HG03103 (cell line): Measurements from ENCODE around the gene METTL17.
"Not testable (repeated sequence)": the region's sequence is repeated elsewhere in the genome, so short reads cannot be mapped to it uniquely, and the experiment has no call there.

Source experiments
- ATAC-seq: cut with Tn5 transposase; IDR thresholded peaks from one replicate; pipeline ENCODE4 v1.9.1; 2021; ENCODE audit warnings: low read depth; ENCODE audit not compliant: unreplicated experiment

The METTL17 gene

DNA sequence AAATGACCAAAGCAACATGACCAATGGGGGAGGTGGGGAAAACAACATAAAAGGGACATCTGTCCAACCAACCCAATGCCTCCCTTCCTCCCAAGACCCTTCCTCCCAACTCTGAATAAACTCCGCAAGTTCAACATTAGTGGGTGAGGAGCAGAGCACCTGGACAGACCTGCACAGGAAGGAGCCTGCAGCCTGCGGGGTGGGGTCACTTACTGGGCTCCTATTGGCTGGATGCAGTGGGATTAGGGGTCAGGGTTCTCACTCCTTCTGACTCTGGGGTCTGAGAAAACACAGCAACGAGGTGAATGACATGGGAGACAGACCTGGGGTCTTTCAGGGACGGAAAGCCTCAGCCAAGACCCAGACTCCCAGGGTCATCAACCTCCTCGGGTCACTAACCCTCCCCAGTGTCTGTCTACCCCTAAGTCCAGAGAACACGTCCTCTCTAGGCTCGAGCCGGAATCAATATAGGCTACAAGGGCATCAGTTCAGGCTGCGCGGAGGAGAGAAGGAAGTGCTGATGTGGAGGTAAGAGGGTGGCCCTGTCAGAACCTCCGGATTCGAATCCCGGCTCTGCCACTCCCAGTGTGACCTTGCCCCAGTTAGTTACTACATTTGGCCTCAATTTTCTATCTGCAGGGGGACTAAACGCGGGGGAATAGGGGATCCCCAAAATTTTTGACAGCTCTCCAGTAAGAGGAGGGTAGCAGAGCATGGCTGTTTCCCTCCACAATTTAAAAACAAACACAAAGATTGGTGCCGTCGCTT lies 34.2 kb downstream of the METTL17 start:
- ATAC-seq, result no peak

DNA sequence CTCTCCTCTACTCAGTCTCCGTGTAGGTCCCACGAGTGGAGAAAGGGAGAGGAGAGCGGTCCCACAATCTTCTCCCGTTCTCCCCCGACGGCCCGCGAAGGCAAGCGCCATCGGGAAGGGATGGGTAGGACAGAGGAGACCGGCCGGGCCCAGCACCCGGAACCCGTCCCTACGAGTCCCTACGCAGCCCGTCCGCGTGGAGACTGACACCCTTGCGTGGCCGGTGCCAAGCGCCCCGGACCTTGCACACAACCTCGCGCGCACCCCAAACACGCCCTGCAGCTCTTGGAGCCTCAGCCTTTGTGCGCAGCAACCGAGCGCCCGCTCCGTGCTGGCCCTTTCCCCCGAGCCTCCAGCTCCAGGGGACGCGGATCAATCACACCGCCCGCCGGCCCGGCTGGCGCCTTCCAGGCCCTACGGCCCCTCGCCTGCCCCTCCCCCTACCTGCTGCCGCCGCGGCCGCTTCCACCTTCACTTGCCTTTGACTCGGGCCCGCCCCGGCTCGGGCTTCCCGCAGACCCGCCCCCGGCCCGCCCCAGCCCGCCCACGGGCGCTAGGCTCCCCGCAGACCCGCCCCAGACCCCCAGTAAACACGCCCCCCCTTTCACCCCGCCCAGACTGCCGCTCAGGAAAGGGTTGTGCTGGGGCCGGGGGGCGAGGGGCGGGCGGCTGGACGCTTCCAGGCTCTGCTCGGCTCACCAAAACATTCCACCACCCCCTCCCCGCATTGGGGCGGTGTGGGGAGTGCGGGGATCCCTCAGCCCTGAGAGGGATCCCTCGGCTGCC lies 35.0 kb downstream of the METTL17 start, which contains the start of gene NDRG2:
NDRG2 (minus strand) TSS at position 477 of the 786 bp plus-strand sequence. CDS start 1,746 bp downstream, outside the sequence.
- ATAC-seq, result no peak

DNA sequence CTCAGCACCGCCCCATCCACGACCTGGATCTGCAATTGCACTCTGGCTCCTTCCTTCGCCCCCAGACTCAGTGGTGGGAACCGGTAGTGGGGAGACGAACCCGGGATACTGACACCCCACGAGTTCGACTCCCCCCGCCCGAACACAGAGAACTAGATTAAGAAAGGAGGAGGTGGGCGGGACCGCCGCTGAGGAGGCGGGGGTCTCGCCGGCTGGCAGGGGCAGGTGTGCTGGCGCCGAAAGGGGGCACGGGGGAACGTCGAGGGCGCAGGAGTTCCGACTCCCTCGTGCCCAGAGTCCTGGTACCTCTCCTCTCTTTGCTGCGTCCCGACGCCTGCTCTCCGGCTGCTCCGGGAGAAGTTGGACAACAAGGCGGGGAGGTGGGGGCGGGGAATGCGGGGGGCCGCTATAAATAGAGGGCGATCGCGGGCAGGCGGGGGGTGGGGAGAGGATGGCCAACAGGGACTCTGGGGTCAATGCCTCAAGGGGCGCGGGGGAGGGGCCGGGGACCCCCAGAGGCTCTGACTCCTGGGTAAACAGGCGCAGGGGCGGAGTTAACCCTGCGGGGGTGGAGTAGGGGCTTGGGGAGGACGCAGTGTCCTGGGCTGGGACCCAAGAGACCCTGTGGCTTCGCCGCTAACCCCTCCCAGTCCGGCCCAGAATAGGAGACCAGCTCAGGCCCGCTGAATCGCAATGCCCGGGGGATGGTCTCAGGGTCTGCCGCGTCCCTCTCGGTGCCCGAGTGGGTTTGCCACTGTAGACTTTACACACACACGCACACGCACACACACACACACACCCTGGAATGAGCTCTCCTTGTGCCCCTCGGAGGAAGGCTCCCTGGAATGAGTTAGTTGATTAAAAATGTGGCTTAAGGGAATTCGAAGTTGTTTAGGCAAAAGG lies 35.8 kb downstream of the METTL17 start:
- ATAC-seq, result no peak

DNA sequence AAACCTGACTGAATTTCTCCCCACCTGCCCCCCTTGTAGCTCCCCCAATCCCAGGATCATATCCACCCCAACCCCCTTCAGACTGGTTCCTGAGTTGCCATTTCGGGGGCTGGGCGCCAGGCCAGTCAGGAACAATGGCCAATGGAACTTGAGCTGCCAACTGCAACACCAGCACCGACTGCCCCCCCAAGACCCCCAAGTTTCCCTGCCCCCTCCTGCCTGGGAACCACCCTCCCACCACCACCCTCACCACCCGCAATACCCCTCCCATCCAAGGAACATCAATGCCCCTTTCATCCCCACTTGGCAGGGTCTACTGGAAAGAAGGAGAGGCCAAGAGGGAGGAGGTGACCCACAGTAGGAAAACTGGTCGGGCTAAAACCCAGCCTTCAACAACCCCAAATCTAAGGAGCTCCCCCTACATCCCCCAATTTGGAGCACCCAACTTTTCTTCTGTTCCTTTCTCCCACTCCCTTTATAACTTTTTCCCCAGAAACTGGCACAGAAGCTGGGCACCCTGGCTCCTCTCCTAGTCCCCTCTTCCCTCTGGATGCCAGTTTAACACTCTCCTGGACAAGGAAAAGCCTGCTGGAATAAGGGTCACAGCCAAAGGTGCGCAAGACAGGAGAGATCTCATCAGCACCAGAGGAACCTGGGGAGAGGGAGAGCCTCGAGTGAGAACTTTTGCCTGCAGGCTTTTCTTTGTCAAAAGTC lies 36.7 kb downstream of the METTL17 start:
- no peak for ATAC-seq

DNA sequence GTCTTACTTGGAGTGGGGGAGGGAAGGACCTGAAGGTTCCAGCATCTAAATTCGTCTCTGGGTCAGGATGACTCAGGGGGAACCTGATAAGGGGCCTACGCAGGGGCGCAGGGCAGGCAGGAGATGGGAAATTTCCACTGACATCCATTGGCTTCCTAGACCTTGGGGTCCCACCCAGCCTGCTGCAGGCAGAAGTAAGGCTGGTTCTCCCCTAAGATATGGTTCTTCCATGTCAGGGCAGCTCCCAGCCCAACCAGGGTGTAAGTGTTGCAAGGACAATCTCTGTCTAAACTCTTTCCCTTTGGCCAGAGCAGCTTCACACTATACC lies 37.2 kb downstream of the METTL17 start:
- ATAC-seq, result no peak

DNA sequence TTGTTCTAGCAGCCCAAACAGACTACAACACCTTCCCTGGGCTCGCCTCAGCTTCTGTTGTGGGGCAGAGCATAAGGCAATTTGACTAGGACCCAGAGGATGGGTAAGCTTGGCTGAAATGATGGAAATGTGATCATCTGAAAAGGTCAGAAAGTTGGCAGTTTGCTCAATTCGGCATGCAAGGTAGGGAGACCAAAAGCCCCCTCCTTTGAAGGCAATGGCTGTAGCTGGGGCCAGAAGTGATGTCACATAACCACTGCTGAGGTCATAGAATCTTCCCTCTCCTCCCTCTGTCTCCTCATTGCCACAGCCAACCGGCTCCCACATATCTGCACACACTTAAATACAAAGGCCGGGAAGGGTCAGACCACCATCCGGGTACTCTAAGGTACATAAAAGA lies 40.1 kb downstream of the METTL17 start, which contains the start of gene TPPP2:
TPPP2 (plus strand) TSS at position 301 of the 400 bp plus-strand sequence. CDS start 365 bp downstream, outside the sequence.
- ATAC-seq, result no peak

DNA sequence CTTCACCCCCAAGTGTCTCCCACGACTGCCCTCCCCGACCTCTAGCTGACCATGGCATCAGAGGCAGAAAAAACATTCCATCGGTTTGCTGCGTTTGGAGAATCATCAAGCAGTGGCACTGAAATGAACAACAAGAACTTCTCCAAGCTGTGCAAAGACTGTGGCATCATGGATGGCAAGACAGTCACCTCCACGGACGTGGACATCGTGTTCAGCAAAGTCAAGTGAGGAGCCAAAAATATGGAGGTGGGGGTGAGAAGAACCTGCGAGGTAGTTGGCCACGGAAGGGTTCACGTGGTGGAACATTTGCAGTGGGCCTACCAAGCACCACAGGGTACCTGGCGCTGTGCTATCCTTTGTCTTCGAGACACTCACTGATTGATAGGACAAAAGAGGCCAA lies 40.8 kb downstream of the METTL17 start:
- no peak for ATAC-seq

DNA sequence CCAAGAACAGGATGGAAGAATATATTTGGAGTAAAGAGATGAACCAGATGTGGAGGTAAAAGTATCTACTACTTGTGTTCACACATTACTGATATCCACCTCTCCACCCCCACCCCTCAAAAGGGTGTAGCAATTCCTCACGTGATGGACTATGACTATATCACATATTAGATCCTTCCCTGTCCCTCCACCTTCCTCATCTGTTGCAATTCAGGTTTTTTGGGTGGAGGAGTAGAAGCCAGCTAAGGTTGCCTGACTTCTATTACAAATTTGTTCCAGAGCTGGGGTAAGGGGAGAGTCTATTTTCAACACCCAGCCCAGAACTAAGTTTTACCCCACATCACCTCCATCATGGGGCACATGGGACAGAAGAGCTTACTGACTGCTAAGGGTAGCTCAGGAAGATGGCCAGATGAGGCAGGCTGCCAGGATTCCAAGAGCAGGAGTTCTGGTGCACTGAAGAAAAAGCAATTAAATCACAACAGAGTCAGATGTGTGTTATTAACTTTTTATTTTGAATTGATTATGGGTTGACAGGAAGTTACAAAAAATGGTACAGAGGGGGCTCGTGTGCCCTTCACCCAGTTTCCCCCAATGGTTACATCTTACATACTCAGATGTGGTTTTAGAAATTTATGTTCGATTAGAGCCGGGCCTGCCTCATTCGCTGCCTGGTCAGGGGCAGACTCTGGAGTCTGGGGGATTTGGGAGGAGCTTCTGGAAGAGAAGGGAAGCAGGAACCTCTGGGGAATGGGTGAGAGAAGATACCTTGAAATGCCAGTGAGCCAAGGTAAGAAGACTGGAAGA lies 42.7 kb downstream of the METTL17 start:
- no peak for ATAC-seq

DNA sequence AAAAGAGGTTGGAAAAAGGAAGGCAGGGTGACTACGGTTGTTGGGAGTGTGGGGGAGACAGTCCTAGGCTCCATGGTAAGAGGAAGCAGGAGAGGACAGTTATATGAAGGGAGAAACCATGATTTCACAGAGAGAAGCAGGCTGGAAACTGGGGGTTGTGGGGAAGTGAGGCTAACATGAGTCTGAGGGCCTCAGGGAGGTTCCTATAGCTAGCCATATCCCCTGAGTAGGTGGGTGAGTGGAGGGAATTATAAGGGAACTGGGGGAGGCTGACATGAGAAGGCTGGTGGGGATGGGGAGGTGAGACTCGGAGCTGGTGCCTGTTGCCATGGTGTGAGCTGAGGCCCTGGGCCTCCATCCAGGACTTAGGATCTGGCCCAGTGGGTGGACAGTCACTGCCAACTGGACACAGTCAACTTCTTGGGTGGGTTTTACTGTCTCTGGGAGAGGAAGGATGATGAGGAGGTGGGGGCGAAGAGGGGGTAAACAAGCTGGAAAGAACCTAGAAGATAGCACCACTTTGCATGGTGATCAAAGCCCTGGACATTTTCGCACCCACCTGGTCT lies 43.4 kb downstream of the METTL17 start:
- ATAC-seq, result no peak

DNA sequence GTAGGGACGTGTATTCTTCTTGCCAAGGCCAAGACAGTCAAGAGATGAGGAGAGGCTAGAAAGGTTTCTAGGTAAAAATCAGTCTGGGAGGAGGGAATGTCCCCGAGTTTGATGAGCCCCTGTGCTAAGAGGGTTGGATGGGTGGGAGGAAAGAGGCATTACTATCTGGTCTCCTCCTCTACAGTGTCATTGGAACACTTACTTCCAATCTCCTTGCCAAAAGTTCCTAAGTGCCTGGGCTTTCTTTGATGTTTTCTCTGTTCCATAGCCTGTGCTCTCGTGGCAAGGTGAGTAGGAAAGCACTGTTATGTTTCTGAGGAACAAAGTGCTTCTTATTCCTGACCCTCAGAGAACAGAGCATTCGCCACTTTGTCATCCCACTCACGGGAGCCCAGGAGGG lies 44.9 kb downstream of the METTL17 start, which contains the start of gene RNASE13:
RNASE13 (minus strand) TSS at position 101 of the 400 bp plus-strand sequence. CDS start 519 bp downstream, outside the sequence.
- no peak for ATAC-seq

DNA sequence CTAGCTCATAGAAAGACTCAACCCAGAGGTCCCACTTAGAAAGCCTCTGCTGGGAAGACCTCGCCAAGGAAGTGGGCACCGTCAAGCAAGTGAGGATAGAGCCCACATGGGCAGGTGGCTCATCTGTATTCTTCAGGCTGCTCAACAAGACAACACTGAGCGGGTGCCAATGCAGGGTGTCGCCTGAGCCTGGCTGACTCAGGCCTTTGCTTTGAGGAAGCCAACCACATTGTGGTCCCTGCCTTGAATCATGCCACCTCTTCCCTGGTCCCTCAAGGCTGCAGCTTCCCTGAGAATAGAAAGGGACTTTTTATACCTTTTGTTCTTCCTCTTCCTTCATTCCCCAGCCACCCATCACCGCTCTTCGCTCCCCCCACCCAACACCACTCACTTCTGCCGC lies 47.0 kb downstream of the METTL17 start:
- ATAC-seq, result no peak

DNA sequence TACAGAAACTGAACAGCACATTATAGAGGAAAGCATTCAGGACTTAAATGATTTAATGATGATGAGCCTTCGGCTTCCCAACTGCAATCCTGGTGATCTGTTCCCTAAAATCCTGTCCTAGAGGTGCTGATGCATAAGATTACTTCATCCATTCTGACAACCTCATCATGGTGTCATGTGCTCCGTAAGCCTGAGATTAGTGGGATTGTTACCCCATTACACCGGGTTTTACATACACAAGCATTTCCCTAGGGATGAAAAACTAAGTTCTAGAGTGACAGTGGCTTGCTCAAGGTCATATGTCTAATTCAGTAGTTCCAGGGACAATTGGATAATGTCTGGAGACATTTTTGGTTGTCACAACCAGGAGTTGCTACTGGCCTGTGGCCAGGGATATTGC lies 47.4 kb downstream of the METTL17 start:
- no peak for ATAC-seq

DNA sequence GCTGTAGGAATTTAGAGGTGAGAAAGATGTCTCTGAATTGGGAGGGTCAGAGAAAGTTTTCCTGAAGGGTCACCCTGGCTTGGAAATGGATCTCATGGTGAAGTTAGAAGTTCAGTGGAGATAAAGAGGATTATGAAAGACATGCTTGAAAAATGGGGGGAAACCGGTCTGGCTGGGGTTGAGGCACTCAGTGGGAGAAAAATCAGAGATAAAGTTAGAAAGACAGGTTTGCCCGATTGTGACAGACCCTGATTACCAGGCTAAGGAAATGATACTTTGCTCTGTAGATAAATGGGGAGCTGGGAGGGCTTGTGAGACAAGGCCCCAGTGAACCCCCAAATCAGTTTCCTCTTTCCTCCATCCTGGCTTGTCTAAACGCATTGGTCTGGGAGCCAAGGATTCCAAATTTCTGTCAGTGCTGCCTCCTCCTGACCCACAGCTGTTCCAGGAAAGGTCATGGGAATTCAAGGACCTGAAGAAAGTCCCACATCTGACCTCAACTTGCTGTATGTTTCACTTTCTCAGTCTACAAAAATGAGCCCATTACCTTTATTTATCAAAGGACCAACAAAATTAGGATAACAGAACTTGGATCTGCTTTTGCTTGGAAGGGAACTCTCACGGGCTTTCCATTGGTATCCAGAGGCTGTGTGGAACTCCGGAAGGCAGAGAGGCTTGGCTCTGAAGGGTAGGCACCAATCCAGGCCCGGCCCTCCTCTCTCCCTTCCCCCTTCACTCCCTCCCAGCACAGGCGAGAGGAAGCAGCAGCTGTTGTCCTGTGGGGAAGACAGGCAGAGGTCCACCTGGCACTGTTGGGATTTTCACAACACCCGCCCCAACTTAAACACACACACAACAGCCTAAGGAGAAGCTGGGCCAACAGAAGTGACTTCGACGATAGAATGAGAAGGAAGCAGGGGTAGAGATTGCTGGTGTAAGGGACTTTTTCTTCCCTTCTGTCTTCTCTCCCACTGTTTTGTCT lies 49.0 kb downstream of the METTL17 start:
- ATAC-seq, result no peak

DNA sequence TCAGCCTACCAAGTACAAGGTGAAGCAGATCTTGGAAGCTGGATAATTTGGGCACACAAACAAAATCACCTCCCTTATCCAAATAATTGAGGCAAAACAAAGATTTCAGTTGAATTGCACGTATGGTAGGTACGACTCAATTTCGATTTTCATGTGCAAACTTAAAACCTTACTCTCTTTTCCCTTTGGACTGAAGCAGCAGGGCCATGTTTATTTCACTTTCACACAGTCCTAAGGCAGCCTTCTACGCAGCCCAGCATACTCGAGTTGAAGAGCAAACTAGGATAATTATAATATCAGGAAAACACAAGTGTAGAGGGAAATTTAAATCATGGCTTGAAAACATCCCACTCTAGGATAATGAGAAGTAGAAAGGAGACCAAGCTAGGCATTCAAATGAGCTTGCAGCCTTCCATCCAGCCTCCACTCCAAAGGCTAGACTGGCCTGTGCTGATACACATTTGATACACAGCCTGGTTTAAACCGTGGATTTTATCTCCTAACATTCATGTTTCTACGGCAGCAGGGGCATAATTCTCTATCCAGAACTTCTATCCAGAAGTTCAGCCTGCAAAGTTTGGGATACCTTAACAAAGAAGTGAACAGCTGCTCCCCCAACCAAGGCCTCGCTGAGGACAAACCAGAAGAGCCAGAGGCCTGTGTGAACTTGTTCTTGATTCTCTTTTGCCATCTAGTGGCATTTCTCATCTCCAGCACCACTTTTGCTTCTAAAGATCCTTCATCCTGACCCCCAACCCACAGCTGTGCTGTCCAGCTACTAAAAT lies 50.0 kb downstream of the METTL17 start:
- ATAC-seq, result no peak

DNA sequence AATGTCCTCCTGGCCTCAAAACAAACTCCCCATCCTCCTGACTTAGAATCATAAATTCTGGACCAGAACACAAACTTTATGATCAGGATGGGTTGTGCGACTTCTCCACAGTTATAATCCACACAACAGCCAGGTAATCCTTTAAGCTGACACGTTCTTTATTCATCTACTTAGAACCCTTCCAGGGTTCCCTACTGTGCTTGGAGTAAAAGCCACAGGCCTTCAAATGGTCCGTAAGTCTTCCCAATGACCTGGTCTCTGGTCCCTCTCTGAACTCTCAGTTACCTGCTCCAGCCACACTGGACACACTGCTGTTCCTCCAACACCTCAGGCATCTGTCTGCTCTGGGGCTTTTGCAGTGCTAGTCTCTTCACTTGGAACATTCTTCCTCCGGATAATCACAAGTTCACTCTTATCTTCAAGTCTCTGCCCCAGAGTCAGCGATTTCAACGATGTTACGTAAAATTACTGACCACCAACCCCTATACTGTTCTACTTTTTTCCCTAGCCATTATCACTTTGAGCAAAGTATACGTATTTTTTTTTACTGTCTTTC lies 50.7 kb downstream of the METTL17 start:
- ATAC-seq, result no peak

DNA sequence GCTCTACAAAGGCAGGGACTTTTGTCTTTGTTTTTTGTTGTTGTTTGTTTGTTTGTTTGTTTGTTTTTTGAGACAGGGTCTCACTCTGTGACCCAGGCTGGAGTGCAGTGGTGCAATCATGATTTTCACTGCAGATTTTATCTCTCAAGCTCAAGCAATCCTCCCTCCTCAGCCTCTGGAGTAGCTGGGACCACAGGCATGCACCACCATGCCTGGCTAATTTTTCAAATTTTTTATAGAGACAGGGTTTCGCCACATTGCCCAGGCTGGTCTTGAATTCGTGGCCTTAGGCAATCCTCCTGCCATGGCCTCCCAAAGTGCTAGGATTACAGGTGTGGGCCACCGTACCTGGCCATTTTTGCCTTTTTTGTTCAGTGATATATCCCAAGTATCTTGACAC lies 51.2 kb downstream of the METTL17 start:
- not testable (repeated sequence) for ATAC-seq
